Middle frontal gyrus (tissue), 1 donor: ENCODE results near the gene NES.

Experiments used
- DNase-seq: peaks from one replicate; pipeline ENCODE4 v3.0.0-alpha.2; 2015; ENCODE audit warnings: low spot score; ENCODE audit errors: extremely low spot score

NES gene

GRCh38 chr1:156664046-156664766 lies 13.0 kb downstream of the NES start:
- DNase-seq, result no peak

DNA sequence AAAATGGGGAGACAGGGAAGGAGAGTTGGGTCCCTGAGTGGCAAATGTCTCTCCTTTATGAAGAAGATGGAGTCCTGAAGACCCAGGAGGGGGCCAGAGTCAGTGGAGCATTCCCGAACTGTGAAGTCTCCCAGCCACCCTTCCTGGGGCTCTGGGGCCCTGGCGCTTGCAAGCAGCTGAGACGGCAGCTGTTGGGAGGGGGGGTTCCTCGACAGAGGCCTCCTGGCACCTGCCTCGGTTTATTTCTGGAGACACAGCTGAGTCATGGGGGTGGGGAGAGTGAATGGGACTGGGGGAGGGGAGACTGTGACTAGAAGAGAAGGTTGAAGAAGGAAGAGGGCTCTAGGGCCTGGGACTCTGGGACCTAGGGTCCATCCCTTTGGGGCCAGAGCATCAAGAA lies 14.0 kb downstream of the NES start:
- DNase-seq, result no peak

DNA sequence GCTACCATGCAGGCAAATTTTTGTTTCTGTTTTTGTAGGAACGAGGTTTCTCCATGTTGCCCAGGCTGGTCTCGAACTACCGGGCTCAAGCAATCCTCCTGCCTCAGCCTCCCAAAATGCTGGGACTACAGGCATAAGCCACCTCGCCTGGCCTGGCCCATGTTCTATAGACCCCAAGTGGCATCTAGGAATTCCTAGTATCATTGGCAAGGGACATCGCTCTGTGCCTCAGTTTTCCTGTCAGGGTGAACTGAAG lies 14.5 kb downstream of the NES start:
- DNase-seq, result no peak

- no peak for DNase-seq
These were observed 15.0 kb downstream of the NES start for GRCh38 chr1:156662005-156662799.

GRCh38 chr1:156660752-156661112 lies 16.5 kb downstream of the NES start:
- DNase-seq, result no peak

GRCh38 chr1:156659988-156660751 lies 17.0 kb downstream of the NES start:
- DNase-seq, result peak; percentile 87

- no peak for DNase-seq
These were observed 17.6 kb downstream of the NES start for GRCh38 chr1:156659661-156659987.

DNA sequence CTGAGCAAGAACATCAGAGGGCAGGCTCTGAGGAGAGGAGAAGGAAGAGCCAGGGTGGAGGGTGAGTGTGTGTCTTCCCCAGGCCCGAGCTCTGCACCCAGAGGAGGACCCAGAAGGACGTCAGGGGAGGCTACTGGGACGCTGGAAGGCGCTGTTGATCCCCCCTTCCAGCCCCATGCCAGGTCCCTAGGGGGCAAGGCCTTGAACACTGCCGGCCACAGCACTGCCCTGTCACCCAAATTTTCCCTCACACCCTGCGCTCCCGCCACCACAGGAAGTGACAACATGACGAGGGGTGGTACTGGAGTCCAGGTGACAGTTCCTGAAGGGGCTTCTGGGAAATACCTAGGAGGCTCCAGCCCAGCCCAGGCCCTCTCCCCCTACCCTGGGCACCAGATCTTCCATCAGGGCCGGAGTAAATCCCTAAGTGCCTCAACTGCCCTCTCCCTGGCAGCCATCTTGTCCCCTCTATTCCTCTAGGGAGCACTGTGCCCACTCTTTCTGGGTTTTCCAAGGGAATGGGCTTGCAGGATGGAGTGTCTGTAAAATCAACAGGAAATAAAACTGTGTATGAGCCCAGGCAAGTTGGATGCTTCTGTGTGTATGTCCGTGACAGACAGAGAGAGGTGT lies 18.1 kb downstream of the NES start:
- no peak for DNase-seq

- no peak for DNase-seq
These were observed 18.7 kb downstream of the NES start for GRCh38 chr1:156658496-156658895.

- DNase-seq, result no peak
These were observed 19.4 kb downstream of the NES start for GRCh38 chr1:156657741-156658319.

DNA sequence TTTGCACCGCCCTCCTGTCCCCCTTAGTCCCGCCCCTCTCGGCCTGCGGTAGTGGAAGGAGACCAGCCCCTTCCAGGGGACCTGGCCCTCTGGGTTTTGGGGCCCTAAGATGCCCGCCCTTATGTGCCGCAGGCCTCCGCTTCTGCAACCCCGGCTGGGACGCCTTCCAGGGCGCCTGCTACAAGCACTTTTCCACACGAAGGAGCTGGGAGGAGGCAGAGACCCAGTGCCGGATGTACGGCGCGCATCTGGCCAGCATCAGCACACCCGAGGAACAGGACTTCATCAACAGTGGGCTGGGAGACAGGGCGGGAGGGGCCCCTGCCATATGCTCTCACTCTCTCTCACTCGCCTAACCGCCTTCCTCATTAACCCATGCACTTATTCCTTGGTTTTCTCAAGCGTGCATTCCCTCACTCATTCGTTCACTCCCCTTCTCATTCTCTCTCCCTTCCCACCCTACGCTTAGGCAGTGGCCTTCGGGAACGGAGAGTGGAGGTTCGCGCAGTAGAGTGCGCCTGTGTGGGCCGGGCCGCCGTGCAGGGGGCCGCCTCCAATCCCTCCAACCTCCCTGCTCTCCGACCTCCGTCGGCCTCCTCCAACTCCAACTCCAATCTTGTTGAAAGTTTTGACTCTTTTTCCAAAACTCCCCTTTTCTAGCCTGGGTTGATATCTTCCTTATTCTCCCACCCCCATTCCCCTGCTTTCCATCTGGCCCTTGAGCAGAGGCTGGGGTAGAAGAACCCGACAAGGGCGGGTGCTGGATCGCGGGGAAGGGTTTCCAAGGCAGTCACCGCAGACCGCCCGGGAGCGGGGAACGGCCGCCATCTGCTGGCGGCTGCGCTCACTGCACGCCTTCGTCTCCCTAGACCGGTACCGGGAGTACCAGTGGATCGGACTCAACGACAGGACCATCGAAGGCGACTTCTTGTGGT lies 20.1 kb downstream of the NES start:
- peak; percentile 74 for DNase-seq

DNA sequence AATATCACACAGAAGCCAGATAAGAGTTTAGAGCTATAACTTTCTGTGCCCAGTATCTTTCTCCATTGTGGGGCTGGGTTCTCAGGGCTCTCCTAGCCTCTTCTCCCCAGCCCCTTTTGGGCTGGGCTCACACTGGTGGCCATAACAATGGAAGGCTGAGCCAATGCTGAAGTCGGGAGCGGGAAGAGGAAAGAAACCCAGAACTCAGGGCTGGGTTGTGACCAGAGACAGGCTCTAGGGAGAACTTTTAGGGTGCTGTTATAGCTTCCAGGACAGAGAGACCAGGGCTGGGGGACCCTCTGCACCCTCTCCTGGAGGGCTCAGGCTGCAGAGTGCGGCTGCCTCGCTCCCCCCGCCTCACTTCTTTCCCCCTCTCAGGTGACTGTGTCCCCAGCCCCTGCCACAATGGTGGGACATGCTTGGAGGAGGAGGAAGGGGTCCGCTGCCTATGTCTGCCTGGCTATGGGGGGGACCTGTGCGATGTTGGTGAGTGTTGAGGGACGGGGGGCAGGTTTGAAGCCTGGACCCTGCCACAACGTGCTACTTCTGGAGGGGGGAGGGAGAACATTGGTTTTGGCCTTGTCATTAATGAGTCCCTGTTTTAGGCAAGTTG lies 21.2 kb downstream of the NES start:
- no peak for DNase-seq

- no peak for DNase-seq
These were observed 21.9 kb downstream of the NES start for GRCh38 chr1:156655151-156655903.

- DNase-seq, result no peak
These were observed 22.5 kb downstream of the NES start for GRCh38 chr1:156654700-156655099.

DNA sequence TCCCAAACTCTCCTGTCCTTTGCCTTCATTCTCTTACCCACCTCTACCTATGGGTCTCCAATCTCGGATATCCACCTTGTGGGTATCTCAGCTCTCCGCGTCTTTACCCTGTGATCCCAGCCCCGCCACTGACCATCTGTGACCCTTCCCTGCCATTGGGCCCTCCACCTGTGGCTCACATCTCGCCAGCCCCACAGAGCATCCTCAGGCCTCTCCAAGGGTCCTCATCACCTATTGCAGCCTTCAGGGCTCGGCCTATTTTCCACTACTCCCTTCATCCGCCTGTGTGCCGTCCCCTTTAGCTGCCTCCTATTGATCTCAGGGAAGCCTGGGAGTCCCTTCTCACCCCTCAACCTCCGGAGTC lies 24.2 kb downstream of the NES start:
- no peak for DNase-seq

- DNase-seq, result no peak
These were observed 24.8 kb downstream of the NES start for GRCh38 chr1:156652131-156652991.

DNA sequence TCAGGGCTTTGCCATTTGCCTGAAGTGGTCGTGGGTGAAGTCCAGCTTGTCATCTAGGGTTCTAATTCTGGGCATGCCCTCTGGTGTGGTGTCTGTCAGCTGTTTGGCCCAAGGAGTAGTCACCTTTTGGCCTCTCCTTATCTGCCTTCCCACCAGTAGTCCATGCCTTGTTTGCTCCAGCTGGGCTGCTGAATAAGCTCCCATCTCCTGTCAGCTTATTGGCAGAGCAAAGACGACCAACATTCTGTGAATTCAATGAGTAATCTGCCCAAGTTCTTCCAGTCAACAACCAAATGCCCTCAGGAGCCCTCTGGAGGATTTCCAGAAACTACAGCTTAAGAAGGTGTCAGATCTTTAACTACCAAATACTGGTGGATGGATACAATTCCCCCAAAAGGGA lies 28.3 kb downstream of the NES start:
- no peak for DNase-seq

DNA sequence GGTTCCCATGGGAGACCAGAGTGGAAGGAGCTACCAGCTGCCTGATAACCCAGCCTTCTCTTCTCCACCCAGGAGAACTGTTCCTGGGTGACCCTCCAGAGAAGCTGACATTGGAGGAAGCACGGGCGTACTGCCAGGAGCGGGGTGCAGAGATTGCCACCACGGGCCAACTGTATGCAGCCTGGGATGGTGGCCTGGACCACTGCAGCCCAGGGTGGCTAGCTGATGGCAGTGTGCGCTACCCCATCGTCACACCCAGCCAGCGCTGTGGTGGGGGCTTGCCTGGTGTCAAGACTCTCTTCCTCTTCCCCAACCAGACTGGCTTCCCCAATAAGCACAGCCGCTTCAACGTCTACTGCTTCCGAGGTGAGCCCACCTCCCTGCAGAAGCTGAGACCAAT lies 28.7 kb downstream of the NES start:
- no peak for DNase-seq

GRCh38 chr1:156647351-156647750 lies 29.9 kb downstream of the NES start:
- no peak for DNase-seq
